ENCODE data around the gene TBC1D10A. TPM values are rescaled to one million over a fixed set of nuclear protein-coding genes. Genes with fewer than 3 reads are reported as not detected.
"Not testable (repeated sequence)": the region's sequence is repeated elsewhere in the genome, so short reads cannot be mapped to it uniquely, and the experiment has no call there.

The TBC1D10A gene
- total RNA-seq, 6 experiments from 2014 or later = 15.6 to 20.6 (median 16.7) TPM

DNA sequence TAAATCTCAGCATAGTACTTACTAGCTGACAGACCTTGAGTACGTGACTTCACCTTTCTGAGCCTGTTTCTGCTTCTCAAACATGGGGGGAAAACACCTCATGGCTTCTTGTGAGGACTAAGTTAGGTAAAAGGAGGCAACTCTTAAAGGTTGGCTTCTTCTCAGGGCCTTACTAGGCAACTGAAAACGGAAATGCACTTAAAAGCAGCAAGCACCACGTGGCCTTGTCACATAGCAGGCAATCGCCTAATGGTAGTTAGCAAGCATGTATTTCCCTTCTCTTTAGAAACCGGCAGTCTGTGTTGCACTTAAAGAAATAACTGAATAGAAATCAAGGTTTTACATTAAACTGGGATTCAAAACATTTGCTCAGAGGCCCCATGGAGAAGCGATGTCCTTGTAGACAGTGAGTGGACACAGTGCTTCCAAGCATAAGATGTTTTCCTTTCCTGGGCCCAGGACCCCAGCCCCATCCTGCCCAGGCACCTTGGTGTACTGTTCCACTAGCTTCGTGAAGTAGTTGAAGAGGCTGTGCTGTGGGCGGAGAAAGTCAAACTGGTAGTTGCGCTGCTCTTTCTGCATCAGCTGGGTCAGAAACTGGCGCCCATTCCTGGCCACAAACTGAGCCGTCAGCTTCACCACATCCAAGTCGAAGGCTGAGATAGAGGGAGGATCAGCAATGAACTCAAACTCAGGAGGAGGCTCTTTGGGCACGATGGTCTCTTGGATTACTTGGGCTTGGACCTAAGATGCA lies 17.9 kb upstream of the TBC1D10A start:
- peaks cover 29% of the 10 kb centered on the region for H3K36me3 Mint-ChIP-seq (ENCODE audit: low read depth)
- no peak overlapping the region for H3K4me3 Mint-ChIP-seq
- no peaks in the 10 kb centered on the region for H3K27me3 Mint-ChIP-seq (ENCODE audit: insufficient read depth)
- H3K9me3 Mint-ChIP-seq = no peaks in the 10 kb centered on the region
- no peak for DNase-seq
- H3K4me1 Mint-ChIP-seq (ENCODE audit: low read depth) = peaks cover 6% of the 10 kb centered on the region; the same call in 1 of the 2 replicates
- H3K27ac Mint-ChIP-seq = no peak overlapping the region
- TF ChIP-seq, protein P1, sequence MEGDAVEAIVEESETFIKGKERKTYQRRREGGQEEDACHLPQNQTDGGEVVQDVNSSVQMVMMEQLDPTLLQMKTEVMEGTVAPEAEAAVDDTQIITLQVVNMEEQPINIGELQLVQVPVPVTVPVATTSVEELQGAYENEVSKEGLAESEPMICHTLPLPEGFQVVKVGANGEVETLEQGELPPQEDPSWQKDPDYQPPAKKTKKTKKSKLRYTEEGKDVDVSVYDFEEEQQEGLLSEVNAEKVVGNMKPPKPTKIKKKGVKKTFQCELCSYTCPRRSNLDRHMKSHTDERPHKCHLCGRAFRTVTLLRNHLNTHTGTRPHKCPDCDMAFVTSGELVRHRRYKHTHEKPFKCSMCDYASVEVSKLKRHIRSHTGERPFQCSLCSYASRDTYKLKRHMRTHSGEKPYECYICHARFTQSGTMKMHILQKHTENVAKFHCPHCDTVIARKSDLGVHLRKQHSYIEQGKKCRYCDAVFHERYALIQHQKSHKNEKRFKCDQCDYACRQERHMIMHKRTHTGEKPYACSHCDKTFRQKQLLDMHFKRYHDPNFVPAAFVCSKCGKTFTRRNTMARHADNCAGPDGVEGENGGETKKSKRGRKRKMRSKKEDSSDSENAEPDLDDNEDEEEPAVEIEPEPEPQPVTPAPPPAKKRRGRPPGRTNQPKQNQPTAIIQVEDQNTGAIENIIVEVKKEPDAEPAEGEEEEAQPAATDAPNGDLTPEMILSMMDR (IDR thresholded peaks at IDR 0.05) = no peak

DNA sequence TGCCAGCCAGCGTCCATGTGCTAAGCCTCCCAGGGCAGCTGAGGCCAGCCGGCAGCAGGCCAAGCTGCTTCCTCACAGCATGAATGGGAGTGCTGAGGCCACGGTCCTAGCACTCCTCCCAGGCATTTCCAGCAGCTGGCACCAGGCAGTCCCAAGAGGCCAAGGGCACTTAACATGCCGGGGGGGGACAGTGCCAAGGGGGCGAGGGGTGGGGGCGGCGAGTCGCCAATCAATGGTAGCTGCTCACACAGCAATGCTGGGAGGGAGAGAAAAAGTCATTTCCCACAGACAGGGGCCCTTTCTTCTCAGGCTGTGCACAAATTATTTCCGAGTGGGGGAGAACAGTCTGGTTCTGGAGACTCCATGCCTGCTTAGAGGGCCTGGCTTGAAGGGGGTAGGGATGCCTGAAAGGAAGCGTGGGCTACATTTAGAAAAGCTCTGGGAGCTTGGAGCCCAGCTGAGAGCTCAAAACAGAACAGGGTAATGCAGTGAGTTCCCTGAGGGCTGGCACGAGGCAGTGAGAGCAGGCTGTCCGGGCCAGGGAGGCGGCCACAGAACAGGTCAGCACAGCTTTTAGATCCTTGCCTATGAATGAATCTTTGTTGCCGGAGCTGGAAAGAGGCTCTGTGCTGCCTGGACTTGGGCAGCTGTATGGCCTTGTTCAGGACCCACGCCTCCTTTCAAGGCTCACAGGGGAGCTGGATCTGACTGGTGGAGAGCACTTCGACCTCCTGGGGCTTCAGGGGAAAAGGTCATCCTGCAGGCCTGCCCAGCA lies 14.4 kb upstream of the TBC1D10A start:
- Mint-ChIP-seq H3K4me3 (no peak overlapping the region), H3K9me3 (no peaks in the 10 kb centered on the region), H3K27me3 (ENCODE audit: insufficient read depth) (no peaks in the 10 kb centered on the region), H3K36me3 (ENCODE audit: low read depth) (peaks cover 39% of the 10 kb centered on the region), H3K4me1 (ENCODE audit: low read depth) (no peaks in the 10 kb centered on the region), H3K27ac (no peak overlapping the region)
- no peak for DNase-seq
- TF ChIP-seq, protein P1 (IDR thresholded peaks at IDR 0.05) = no peak

DNA sequence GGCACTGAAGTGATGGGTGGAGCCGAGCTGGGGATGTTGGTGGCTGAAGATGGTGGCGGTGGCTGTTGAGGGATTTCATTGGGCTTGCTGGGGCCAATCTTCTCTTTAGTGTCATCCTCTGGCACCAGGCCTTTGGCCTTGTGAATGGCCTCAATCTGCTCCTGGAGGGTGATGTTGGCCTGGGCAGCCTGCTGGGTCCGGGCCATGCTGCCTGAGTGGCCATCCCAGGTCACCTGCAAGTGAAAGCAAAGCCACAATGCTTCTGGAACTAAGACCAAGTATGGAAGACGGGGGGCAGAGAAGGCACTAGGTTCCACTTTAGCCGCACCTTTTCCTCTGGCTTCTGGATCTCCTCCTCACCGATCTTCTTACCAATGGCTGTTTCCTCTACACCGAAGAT lies 12.1 kb upstream of the TBC1D10A start:
- Mint-ChIP-seq H3K4me3 (no peak overlapping the region), H3K27me3 (ENCODE audit: insufficient read depth) (no peaks in the 10 kb centered on the region), H3K4me1 (ENCODE audit: low read depth) (no peaks in the 10 kb centered on the region), H3K9me3 (no peaks in the 10 kb centered on the region), H3K27ac (no peak overlapping the region), H3K36me3 (ENCODE audit: low read depth) (peaks cover 57% of the 10 kb centered on the region)
- TF ChIP-seq, protein P1 (IDR thresholded peaks at IDR 0.05) = no peak
- no peak for DNase-seq

DNA sequence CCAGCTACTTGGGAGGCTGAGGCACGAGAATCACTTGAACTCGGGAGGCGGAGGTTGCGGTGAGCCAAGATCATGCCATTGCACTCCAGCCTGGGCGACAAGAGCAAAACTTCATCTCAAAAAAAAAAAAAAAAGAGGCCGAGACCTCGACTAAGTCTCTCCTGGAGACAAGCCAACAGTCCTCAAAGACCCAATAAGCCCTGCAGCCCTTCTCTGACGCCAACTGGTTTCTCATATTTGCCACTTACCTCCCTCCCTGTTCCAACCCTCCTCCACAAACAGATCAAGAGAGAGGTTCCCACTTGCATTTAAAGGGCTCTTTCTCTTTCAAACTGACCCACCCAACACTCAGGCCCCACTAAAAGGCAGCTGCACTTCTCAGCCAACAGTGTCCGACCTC lies 11.6 kb upstream of the TBC1D10A start:
- not testable (repeated sequence) for H3K27me3 Mint-ChIP-seq (ENCODE audit: insufficient read depth); H3K27ac Mint-ChIP-seq; H3K4me1 Mint-ChIP-seq (ENCODE audit: low read depth); H3K4me3 Mint-ChIP-seq; DNase-seq; H3K9me3 Mint-ChIP-seq
- H3K36me3 Mint-ChIP-seq (ENCODE audit: low read depth) = peaks cover 56% of the 10 kb centered on the region

DNA sequence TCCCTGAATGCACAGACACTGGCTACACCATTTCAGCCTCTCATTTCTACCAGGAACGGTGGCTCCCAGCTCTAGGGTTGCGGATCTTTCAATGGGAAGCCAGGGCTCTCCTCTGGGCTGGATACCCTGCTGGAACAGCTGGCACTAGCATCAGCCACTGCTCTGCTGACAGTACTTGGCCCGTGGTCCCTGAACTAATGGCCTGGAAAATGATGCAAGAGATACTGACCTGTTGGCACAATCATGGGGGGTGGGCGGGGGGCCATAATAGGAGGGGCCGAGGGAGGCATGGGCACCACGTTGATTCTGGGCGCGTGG lies 10.7 kb upstream of the TBC1D10A start:
- TF ChIP-seq, protein P1 (IDR thresholded peaks at IDR 0.05) = no peak
- peaks cover 55% of the 10 kb centered on the region for H3K36me3 Mint-ChIP-seq (ENCODE audit: low read depth)
- no peaks in the 10 kb centered on the region for H3K27me3 Mint-ChIP-seq (ENCODE audit: insufficient read depth)
- H3K4me1 Mint-ChIP-seq (ENCODE audit: low read depth) = no peaks in the 10 kb centered on the region
- H3K27ac Mint-ChIP-seq = no peak overlapping the region
- no peak overlapping the region for H3K4me3 Mint-ChIP-seq
- DNase-seq = no peak
- no peaks in the 10 kb centered on the region for H3K9me3 Mint-ChIP-seq
